GM23248 (cell line): Measurements from ENCODE around the gene KCNK18. TPM values are rescaled to one million over a fixed set of nuclear protein-coding genes. Genes with fewer than 3 reads are reported as not detected.
A peak's percentile ranks its signal among the peaks of the same experiment; 100 is the strongest.
"Not testable (repeated sequence)": the region's sequence is repeated elsewhere in the genome, so short reads cannot be mapped to it uniquely, and the experiment has no call there.

Experiments
- DNase-seq: peaks from one replicate; pipeline ENCODE4 v3.0.0-alpha.2; 2015
- H2AFZ ChIP-seq: fragments of 200-600 bp; sonication (generic); 2 replicates; pipeline ENCODE4 v1.6.1; 2016; ENCODE audit warnings: antibody characterized with exemption
- H3F3A ChIP-seq: fragments of 200-600 bp; sonication (generic); 2 replicates; pipeline ENCODE4 v1.6.1; 2016; ENCODE audit warnings: mild to moderate bottlenecking, antibody characterized with exemption, mixed run types; ENCODE audit not compliant: insufficient read depth
- H3K27ac ChIP-seq: fragments of 200-600 bp; sonication (generic); 2 replicates; pipeline ENCODE4 v1.5.1; 2016; ENCODE audit warnings: mild to moderate bottlenecking
- H3K27me3 ChIP-seq: fragments of 200-600 bp; sonication (generic); replicated peaks from 2 replicates; pipeline ENCODE4 v1.6.1; 2016; ENCODE audit warnings: mild to moderate bottlenecking; ENCODE audit not compliant: insufficient read depth
- H3K36me3 ChIP-seq: fragments of 200-600 bp; sonication (generic); 2 replicates; pipeline ENCODE4 v1.6.1; 2016; ENCODE audit warnings: low read depth, mild to moderate bottlenecking
- H3K4me1 ChIP-seq: fragments of 200-600 bp; sonication (generic); 2 replicates; pipeline ENCODE4 v1.6.1; 2016; ENCODE audit warnings: mild to moderate bottlenecking; ENCODE audit not compliant: insufficient read depth
- H3K4me2 ChIP-seq: fragments of 200-600 bp; sonication (generic); one replicate; pipeline ENCODE4 v1.6.1; 2016; ENCODE audit warnings: mild to moderate bottlenecking; ENCODE audit not compliant: unreplicated experiment
- H3K4me3 ChIP-seq: fragments of 200-600 bp; sonication (generic); 2 replicates; pipeline ENCODE4 v1.5.1; 2016; ENCODE audit warnings: mild to moderate bottlenecking
- H3K79me2 ChIP-seq: fragments of 200-600 bp; sonication (generic); 2 replicates; pipeline ENCODE4 v1.6.1; 2016; ENCODE audit warnings: mild to moderate bottlenecking; ENCODE audit not compliant: insufficient read depth
- H3K9ac ChIP-seq: fragments of 200-600 bp; sonication (generic); 2 replicates; pipeline ENCODE4 v1.6.1; 2016; ENCODE audit warnings: mild to moderate bottlenecking
- H3K9me2 ChIP-seq: fragments of 200-600 bp; sonication (generic); 2 replicates; pipeline ENCODE4 v1.6.1; 2016; ENCODE audit warnings: mixed run types, mild to moderate bottlenecking, moderate library complexity; ENCODE audit not compliant: insufficient read depth
- H3K9me3 ChIP-seq: fragments of 200-600 bp; sonication (generic); one replicate; pipeline ENCODE4 v1.6.1; 2017; ENCODE audit warnings: low read depth
- H4K20me1 ChIP-seq: fragments of 200-600 bp; sonication (generic); 2 replicates; pipeline ENCODE4 v1.6.0; 2016; ENCODE audit not compliant: insufficient read depth
- EZH2 ChIP-seq: fragments of 200-600 bp; sonication (generic); IDR thresholded peaks from 2 replicates; pipeline ENCODE4 v1.6.1; 2018; ENCODE audit warnings: antibody characterized with exemption, mild to moderate bottlenecking; ENCODE audit not compliant: insufficient read depth, poor library complexity, severe bottlenecking
- EZH2phosphoT487 ChIP-seq: fragments of 200-600 bp; sonication (generic); IDR thresholded peaks from 2 replicates; pipeline ENCODE4 v1.6.1; 2018; ENCODE audit warnings: antibody characterized with exemption, moderate library complexity, mild to moderate bottlenecking, low read depth; ENCODE audit not compliant: insufficient read depth
- WGBS, 2 experiments: methylation state at CpG; one replicate each; pipeline ENCODE4 v1.1.6; 2015 to 2017; ENCODE audit warnings: low lambda C conversion rate in 2 of 2, low coverage in 1 of 2; ENCODE audit errors: missing lambda C conversion rate in 2 of 2; 5-methylcytosine and 5-hydroxymethylcytosine counted together
- in situ Hi-C: fragments of 300-500 bp; cut with MboI; formaldehyde crosslinking; loops from 2 replicates; pipeline ENCODE4 v1.15.0; 2020
- polyA plus RNA-seq: library from polyadenylated mRNA; unstranded; fragments of >200 nt; fragmentation: Nextera tagmentation; extraction: Ambion mirVana; gene quantifications from 2 replicates; pipeline ENCODE4 v1.2.1, GENCODE V29; 2016
- total RNA-seq: library from RNA; depleted of rRNA; stranded (reverse); fragments of >200 nt; shearing (Covaris generic); gene quantifications from 2 replicates; pipeline ENCODE4 v1.2.3, GENCODE V29; 2014

Gene KCNK18
- total and polyA plus RNA-seq, 2 experiments from 2014 or later, result not detected

GRCh38 chr10:117175901-117176534 lies 21.3 kb upstream of the KCNK18 start:
- 17 to 20% methylated on average over 12 of the region's 12 CpGs for WGBS, 2 experiments
- H3F3A ChIP-seq, result no peaks in the 10 kb centered on the region
- no peaks in the 10 kb centered on the region for H3K4me1 ChIP-seq
- no peak for TF ChIP-seq EZH2
- no peak for TF ChIP-seq EZH2phosphoT487
- H3K27me3 ChIP-seq, result peaks cover 35% of the 10 kb centered on the region
- no peaks in the 10 kb centered on the region for H3K36me3 ChIP-seq
- peak overlapping the region; percentile 98 for H3K4me2 ChIP-seq
- in situ Hi-C loops, result loop anchor here (5.0 to 10.0 kb wide), 2 partner anchors 384 to 501 kb away; no protein-coding TSS in a partner anchor
- H3K9ac ChIP-seq, result no peak overlapping the region
- no peaks in the 10 kb centered on the region for H3K79me2 ChIP-seq
- DNase-seq, result peak; percentile 85
- H3K4me3 ChIP-seq, result peak overlapping the region; percentile 66
- no peaks in the 10 kb centered on the region for H4K20me1 ChIP-seq
- H3K9me3 ChIP-seq, result no peaks in the 10 kb centered on the region
- no peak overlapping the region for H3K27ac ChIP-seq
- peak overlapping the region; percentile 88 for H2AFZ ChIP-seq
- H3K9me2 ChIP-seq, result no peaks in the 10 kb centered on the region

- no peaks in the 10 kb centered on the region for H3K36me3 ChIP-seq
- no peaks in the 10 kb centered on the region for H3K79me2 ChIP-seq
- no peak overlapping the region for H3K4me3 ChIP-seq
- in situ Hi-C loops, result loop anchor here (5.0 to 10.0 kb wide), 2 partner anchors 386 to 503 kb away; no protein-coding TSS in a partner anchor
- H3K4me1 ChIP-seq, result no peaks in the 10 kb centered on the region
- H3F3A ChIP-seq, result no peaks in the 10 kb centered on the region
- no peaks in the 10 kb centered on the region for H3K9me3 ChIP-seq
- H3K27me3 ChIP-seq, result peaks cover 19% of the 10 kb centered on the region
- WGBS, 2 experiments, result 35 to 36% methylated on average over 3 of the region's 3 CpGs
- DNase-seq, result no peak
- H3K9ac ChIP-seq, result no peak overlapping the region
- H3K27ac ChIP-seq, result no peak overlapping the region
- H3K4me2 ChIP-seq, result no peak overlapping the region
- H3K9me2 ChIP-seq, result no peaks in the 10 kb centered on the region
- TF ChIP-seq EZH2phosphoT487 (no peak), EZH2 (no peak)
- H4K20me1 ChIP-seq, result no peaks in the 10 kb centered on the region
- H2AFZ ChIP-seq, result no peak overlapping the region
Measured at GRCh38 chr10:117178190-117178589, 19.1 kb upstream of the KCNK18 start.

GRCh38 chr10:117184296-117184695 lies 13.0 kb upstream of the KCNK18 start:
- no peak overlapping the region for H3K27ac ChIP-seq
- H3F3A ChIP-seq, result peaks cover 13% of the 10 kb centered on the region; the same call in 1 of the 2 replicates
- H3K9me3 ChIP-seq, result no peaks in the 10 kb centered on the region
- H3K79me2 ChIP-seq, result no peaks in the 10 kb centered on the region
- H3K27me3 ChIP-seq, result peaks cover 16% of the 10 kb centered on the region
- no peak overlapping the region for H3K4me3 ChIP-seq
- H2AFZ ChIP-seq, result no peak overlapping the region
- peaks cover 7% of the 10 kb centered on the region for H3K4me1 ChIP-seq
- H3K9me2 ChIP-seq, result no peaks in the 10 kb centered on the region
- H3K9ac ChIP-seq, result no peak overlapping the region
- in situ Hi-C loops, result no loop called here
- WGBS, 2 experiments, result 83 to 91% methylated on average over 10 of the region's 10 CpGs
- no peaks in the 10 kb centered on the region for H4K20me1 ChIP-seq
- TF ChIP-seq EZH2 (no peak), EZH2phosphoT487 (no peak)
- no peak overlapping the region for H3K4me2 ChIP-seq
- DNase-seq, result no peak
- no peaks in the 10 kb centered on the region for H3K36me3 ChIP-seq

GRCh38 chr10:117184821-117185220 lies 12.5 kb upstream of the KCNK18 start:
- H3F3A ChIP-seq, result peaks cover 13% of the 10 kb centered on the region; the same call in 1 of the 2 replicates
- no peak overlapping the region for H3K27ac ChIP-seq
- no peaks in the 10 kb centered on the region for H3K9me2 ChIP-seq
- no peak overlapping the region for H3K4me2 ChIP-seq
- peaks cover 7% of the 10 kb centered on the region for H3K4me1 ChIP-seq
- no peak overlapping the region for H3K9ac ChIP-seq
- TF ChIP-seq EZH2phosphoT487, result no peak
- TF ChIP-seq EZH2, result no peak
- no peaks in the 10 kb centered on the region for H3K79me2 ChIP-seq
- no peaks in the 10 kb centered on the region for H3K36me3 ChIP-seq
- H3K27me3 ChIP-seq, result peaks cover 11% of the 10 kb centered on the region
- no peaks in the 10 kb centered on the region for H4K20me1 ChIP-seq
- in situ Hi-C loops, result no loop called here
- no peak overlapping the region for H2AFZ ChIP-seq
- no peak overlapping the region for H3K4me3 ChIP-seq
- no peaks in the 10 kb centered on the region for H3K9me3 ChIP-seq
- no peak for DNase-seq
- 61 to 72% methylated on average over 3 of the region's 3 CpGs for WGBS, 2 experiments

GRCh38 chr10:117185817-117186216 lies 11.5 kb upstream of the KCNK18 start:
- H3K9ac ChIP-seq, DNase-seq, H3K79me2 ChIP-seq, H3K4me2 ChIP-seq, H3K36me3 ChIP-seq, H3K4me1 ChIP-seq, H3K4me3 ChIP-seq, in situ Hi-C loops, H2AFZ ChIP-seq, H4K20me1 ChIP-seq, H3K27me3 ChIP-seq, H3K9me2 ChIP-seq, H3K9me3 ChIP-seq, H3K27ac ChIP-seq: not testable (repeated sequence)
- H3F3A ChIP-seq, result peaks cover 13% of the 10 kb centered on the region; the same call in 1 of the 2 replicates
- WGBS, 2 experiments, result 98 to 99% methylated on average over 4 of the region's 4 CpGs
